HG03066 (cell line): Measurements from ENCODE around the gene AGAP1.

ENCODE experiments used
- ATAC-seq: cut with Tn5 transposase; IDR thresholded peaks from one replicate; pipeline ENCODE4 v1.9.1; 2021; ENCODE audit warnings: low read depth; ENCODE audit not compliant: unreplicated experiment

Gene AGAP1

GRCh38 chr2:235960716-235961640 lies 467.1 kb downstream of the AGAP1 start:
- no peak for ATAC-seq

GRCh38 chr2:235961711-235962110 lies 467.9 kb downstream of the AGAP1 start:
- no peak for ATAC-seq

- ATAC-seq: no peak
Observed at GRCh38 chr2:235963853-235964577, 470.2 kb downstream of the AGAP1 start.

- ATAC-seq: no peak
Observed at GRCh38 chr2:235964787-235965390, 471.0 kb downstream of the AGAP1 start.

- no peak for ATAC-seq
Observed at GRCh38 chr2:235966396-235966795, 472.6 kb downstream of the AGAP1 start.

- ATAC-seq: no peak
Observed at GRCh38 chr2:235966932-235967757, 473.3 kb downstream of the AGAP1 start.

GRCh38 chr2:235968155-235968554 lies 474.3 kb downstream of the AGAP1 start:
- no peak for ATAC-seq

- ATAC-seq: no peak
Observed at GRCh38 chr2:235968616-235969324, 474.9 kb downstream of the AGAP1 start.

GRCh38 chr2:235970204-235971040 lies 476.6 kb downstream of the AGAP1 start:
- no peak for ATAC-seq

GRCh38 chr2:235976516-235976915 lies 482.7 kb downstream of the AGAP1 start:
- ATAC-seq: no peak

- no peak for ATAC-seq
Observed at GRCh38 chr2:235976956-235977355, 483.1 kb downstream of the AGAP1 start.

- ATAC-seq: no peak
Observed at GRCh38 chr2:235977445-235977844, 483.6 kb downstream of the AGAP1 start.

GRCh38 chr2:235978022-235978421 lies 484.2 kb downstream of the AGAP1 start:
- no peak for ATAC-seq

- no peak for ATAC-seq
Observed at GRCh38 chr2:235979037-235979436, 485.2 kb downstream of the AGAP1 start.

- ATAC-seq: no peak
Observed at GRCh38 chr2:235979753-235980435, 486.1 kb downstream of the AGAP1 start.

- no peak for ATAC-seq
Observed at GRCh38 chr2:235981631-235982030, 487.8 kb downstream of the AGAP1 start.

- ATAC-seq: no peak
Observed at GRCh38 chr2:235983016-235983415, 489.2 kb downstream of the AGAP1 start.

- ATAC-seq: no peak
Observed at GRCh38 chr2:235984552-235984951, 490.7 kb downstream of the AGAP1 start.
